Measurements from ENCODE around the gene CYBC1. TPM values are rescaled to one million over a fixed set of nuclear protein-coding genes. Genes with fewer than 3 reads are reported as not detected.

Gene CYBC1
- total and polyA plus RNA-seq, 4 donors, result 23.2 to 45.6 (median 34.9) TPM

GRCh38 chr17:82432017-82432416 lies 18.5 kb downstream of the CYBC1 start:
- Histone ChIP-seq H3K4me3 (ENCODE audit: low read depth in 1 of 3, low read length in 3 of 3) (no peak overlapping the region), H3K27ac (ENCODE audit: low read depth in 1 of 2, low read length in 2 of 2) (no peak overlapping the region), H3K27me3 (ENCODE audit: control insufficient read depth in 4 of 4, insufficient read depth in 4 of 4, low read length in 3 of 4) (no peaks in the 10 kb centered on the region), H3K4me1 (ENCODE audit: control insufficient read depth in 4 of 4, insufficient read depth in 4 of 4, low read length in 3 of 4) (peaks cover 4 to 14% (median 7%) of the 10 kb centered on the region in 4 donors), H3K9me3 (ENCODE audit: control insufficient read depth in 4 of 4, low read length in 3 of 4) (no peaks in the 10 kb centered on the region), H3K9ac (ENCODE audit: low read depth in 1 of 2, low read length in 2 of 2) (no peak overlapping the region), H3K36me3 (ENCODE audit: control insufficient read depth in 4 of 4, insufficient read depth in 3 of 4, low read depth in 1 of 4, low read length in 3 of 4) (peaks cover 0 to 5% (median 2%) of the 10 kb centered on the region in 4 donors)
- 85% methylated on average over 8 of the region's 8 CpGs for WGBS
- no peak for TF ChIP-seq SP1 (IDR thresholded peaks at IDR 0.05)
- no peak for TF ChIP-seq NR2F2 (IDR thresholded peaks at IDR 0.05)
- no peak for TF ChIP-seq CTCF (IDR thresholded peaks at IDR 0.05; ENCODE audit: low read depth, low read length, missing input control)
- no peak for TF ChIP-seq EGR1 (IDR thresholded peaks at IDR 0.05; ENCODE audit: low read depth in 2 of 2)
- TF ChIP-seq YY1 (IDR thresholded peaks at IDR 0.05), result no peak
- no peak for TF ChIP-seq TAF1 (conservative IDR thresholded peaks at IDR 0.05)
- no peak for TF ChIP-seq RAD21 (IDR thresholded peaks at IDR 0.05)
- no peak for TF ChIP-seq MAX (IDR thresholded peaks at IDR 0.05)
- TF ChIP-seq FOXA2 (IDR thresholded peaks at IDR 0.05), result no peak
- TF ChIP-seq GABPA (IDR thresholded peaks at IDR 0.05 in 1 of 2, conservative IDR thresholded peaks at IDR 0.05 in 1 of 2), result no peak
- TF ChIP-seq JUND (IDR thresholded peaks at IDR 0.05), result no peak
- TF ChIP-seq FOXA1 (IDR thresholded peaks at IDR 0.05), result no peak
- TF ChIP-seq RXRA (IDR thresholded peaks at IDR 0.05), result no peak
- TF ChIP-seq, protein P1, sequence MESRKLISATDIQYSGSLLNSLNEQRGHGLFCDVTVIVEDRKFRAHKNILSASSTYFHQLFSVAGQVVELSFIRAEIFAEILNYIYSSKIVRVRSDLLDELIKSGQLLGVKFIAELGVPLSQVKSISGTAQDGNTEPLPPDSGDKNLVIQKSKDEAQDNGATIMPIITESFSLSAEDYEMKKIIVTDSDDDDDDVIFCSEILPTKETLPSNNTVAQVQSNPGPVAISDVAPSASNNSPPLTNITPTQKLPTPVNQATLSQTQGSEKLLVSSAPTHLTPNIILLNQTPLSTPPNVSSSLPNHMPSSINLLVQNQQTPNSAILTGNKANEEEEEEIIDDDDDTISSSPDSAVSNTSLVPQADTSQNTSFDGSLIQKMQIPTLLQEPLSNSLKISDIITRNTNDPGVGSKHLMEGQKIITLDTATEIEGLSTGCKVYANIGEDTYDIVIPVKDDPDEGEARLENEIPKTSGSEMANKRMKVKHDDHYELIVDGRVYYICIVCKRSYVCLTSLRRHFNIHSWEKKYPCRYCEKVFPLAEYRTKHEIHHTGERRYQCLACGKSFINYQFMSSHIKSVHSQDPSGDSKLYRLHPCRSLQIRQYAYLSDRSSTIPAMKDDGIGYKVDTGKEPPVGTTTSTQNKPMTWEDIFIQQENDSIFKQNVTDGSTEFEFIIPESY (IDR thresholded peaks at IDR 0.05), result no peak
- no peak for TF ChIP-seq HNF4G (IDR thresholded peaks at IDR 0.05)
- TF ChIP-seq, protein P2, sequence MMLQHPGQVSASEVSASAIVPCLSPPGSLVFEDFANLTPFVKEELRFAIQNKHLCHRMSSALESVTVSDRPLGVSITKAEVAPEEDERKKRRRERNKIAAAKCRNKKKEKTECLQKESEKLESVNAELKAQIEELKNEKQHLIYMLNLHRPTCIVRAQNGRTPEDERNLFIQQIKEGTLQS (IDR thresholded peaks at IDR 0.05), result no peak
- TF ChIP-seq HNF4A (conservative IDR thresholded peaks at IDR 0.05), result no peak
- TF ChIP-seq, protein P3, sequence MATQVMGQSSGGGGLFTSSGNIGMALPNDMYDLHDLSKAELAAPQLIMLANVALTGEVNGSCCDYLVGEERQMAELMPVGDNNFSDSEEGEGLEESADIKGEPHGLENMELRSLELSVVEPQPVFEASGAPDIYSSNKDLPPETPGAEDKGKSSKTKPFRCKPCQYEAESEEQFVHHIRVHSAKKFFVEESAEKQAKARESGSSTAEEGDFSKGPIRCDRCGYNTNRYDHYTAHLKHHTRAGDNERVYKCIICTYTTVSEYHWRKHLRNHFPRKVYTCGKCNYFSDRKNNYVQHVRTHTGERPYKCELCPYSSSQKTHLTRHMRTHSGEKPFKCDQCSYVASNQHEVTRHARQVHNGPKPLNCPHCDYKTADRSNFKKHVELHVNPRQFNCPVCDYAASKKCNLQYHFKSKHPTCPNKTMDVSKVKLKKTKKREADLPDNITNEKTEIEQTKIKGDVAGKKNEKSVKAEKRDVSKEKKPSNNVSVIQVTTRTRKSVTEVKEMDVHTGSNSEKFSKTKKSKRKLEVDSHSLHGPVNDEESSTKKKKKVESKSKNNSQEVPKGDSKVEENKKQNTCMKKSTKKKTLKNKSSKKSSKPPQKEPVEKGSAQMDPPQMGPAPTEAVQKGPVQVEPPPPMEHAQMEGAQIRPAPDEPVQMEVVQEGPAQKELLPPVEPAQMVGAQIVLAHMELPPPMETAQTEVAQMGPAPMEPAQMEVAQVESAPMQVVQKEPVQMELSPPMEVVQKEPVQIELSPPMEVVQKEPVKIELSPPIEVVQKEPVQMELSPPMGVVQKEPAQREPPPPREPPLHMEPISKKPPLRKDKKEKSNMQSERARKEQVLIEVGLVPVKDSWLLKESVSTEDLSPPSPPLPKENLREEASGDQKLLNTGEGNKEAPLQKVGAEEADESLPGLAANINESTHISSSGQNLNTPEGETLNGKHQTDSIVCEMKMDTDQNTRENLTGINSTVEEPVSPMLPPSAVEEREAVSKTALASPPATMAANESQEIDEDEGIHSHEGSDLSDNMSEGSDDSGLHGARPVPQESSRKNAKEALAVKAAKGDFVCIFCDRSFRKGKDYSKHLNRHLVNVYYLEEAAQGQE (IDR thresholded peaks at IDR 0.05), result no peak
- no peak for DNase-seq (ENCODE audit: low spot score)

Measured in liver (tissue), 9 donors.